ENCODE data around the gene OR2A5. TPM values are rescaled to one million over a fixed set of nuclear protein-coding genes. Genes with fewer than 3 reads are reported as not detected.
"Not testable (repeated sequence)": the region's sequence is repeated elsewhere in the genome, so short reads cannot be mapped to it uniquely, and the experiment has no call there.

The OR2A5 gene
- total and polyA plus RNA-seq, 8 donors, result not detected

- no peak overlapping the region for H3K4me3 ChIP-seq
- H3K36me3 ChIP-seq, result no peaks in the 10 kb centered on the region
- intact Hi-C loops (cut with DNase I; ENCODE audit: low total_unique reads), result no loop called here
- H3K27me3 ChIP-seq, result no peaks in the 10 kb centered on the region
- 46 to 69% (median 60%) methylated on average over 3 of the region's 3 CpGs for WGBS, 5 donors
- TF ChIP-seq EP300 (IDR thresholded peaks at IDR 0.05), result no peak
- no peak for TF ChIP-seq POLR2AphosphoS5 (IDR thresholded peaks at IDR 0.05)
- TF ChIP-seq CTCF (IDR thresholded peaks at IDR 0.05), result no peak
- no peak for TF ChIP-seq POLR2A (IDR thresholded peaks at IDR 0.05)
- no peak overlapping the region for H3K27ac ChIP-seq
- DNase-seq, result no peak
- peaks cover 0 to 10% (median 0%) of the 10 kb centered on the region in 4 donors for H3K4me1 ChIP-seq
- H3K9me3 ChIP-seq, result no peaks in the 10 kb centered on the region
Observed at GRCh38 chr7:144050093-144050492, 1.3 kb downstream of the OR2A5 start.

GRCh38 chr7:144050884-144051283 is 2.1 kb downstream of the OR2A5 start:
- H3K36me3 ChIP-seq; H3K27ac ChIP-seq; DNase-seq; H3K27me3 ChIP-seq; H3K4me3 ChIP-seq; H3K9me3 ChIP-seq; intact Hi-C loops (cut with DNase I; ENCODE audit: low total_unique reads): not testable (repeated sequence)
- WGBS, 5 donors, result 84 to 95% (median 89%) methylated on average over 8 of the region's 8 CpGs
- H3K4me1 ChIP-seq, result peaks cover 0 to 10% (median 0%) of the 10 kb centered on the region in 4 donors

GRCh38 chr7:144057954-144058353 is 9.2 kb downstream of the OR2A5 start:
- H3K4me1 ChIP-seq, result no peaks in the 10 kb centered on the region
- H3K27ac ChIP-seq, result no peak overlapping the region
- H3K4me3 ChIP-seq, result no peak overlapping the region
- TF ChIP-seq CTCF (IDR thresholded peaks at IDR 0.05), result no peak
- TF ChIP-seq POLR2AphosphoS5 (IDR thresholded peaks at IDR 0.05), result no peak
- no peak for TF ChIP-seq POLR2A (IDR thresholded peaks at IDR 0.05)
- no peak for TF ChIP-seq EP300 (IDR thresholded peaks at IDR 0.05)
- no peak for DNase-seq
- peaks cover 0 to 11% (median 2%) of the 10 kb centered on the region in 4 donors for H3K9me3 ChIP-seq
- H3K27me3 ChIP-seq, result no peaks in the 10 kb centered on the region
- 51 to 72% (median 62%) methylated on average over 3 of the region's 3 CpGs for WGBS, 5 donors
- intact Hi-C loops (cut with DNase I; ENCODE audit: low total_unique reads), result no loop called here
- H3K36me3 ChIP-seq, result no peaks in the 10 kb centered on the region

DNA sequence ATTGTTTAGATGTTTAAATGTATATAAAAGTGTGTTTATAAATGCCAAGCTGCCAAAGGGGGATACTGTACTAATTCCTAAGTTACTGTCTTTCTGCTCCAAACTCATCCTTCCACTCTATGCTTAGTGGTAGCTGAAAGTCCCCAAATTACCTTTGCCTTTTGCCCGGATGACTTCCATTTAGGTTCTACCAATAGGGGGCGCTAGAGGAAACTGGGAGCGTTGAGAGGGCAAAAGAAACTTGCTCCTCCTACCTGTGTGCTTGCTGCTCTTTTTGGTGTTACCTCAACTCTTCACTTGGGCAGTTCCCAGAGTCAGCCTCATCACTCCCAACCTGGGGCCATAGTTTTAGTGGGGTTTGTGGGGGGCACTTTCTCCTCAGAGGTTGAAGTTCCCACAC is 15.0 kb downstream of the OR2A5 start:
- WGBS, 5 donors, result 34 to 40% (median 39%) methylated on average over 3 of the region's 3 CpGs
- no peak for DNase-seq
- no peak overlapping the region for H3K27ac ChIP-seq
- H3K36me3 ChIP-seq, result no peaks in the 10 kb centered on the region
- no peaks in the 10 kb centered on the region for H3K4me1 ChIP-seq
- no peak overlapping the region for H3K4me3 ChIP-seq
- H3K27me3 ChIP-seq, result no peaks in the 10 kb centered on the region
- peaks cover 0 to 11% (median 2%) of the 10 kb centered on the region in 4 donors for H3K9me3 ChIP-seq
- no peak for TF ChIP-seq POLR2AphosphoS5 (IDR thresholded peaks at IDR 0.05)
- no peak for TF ChIP-seq CTCF (IDR thresholded peaks at IDR 0.05)
- TF ChIP-seq POLR2A (IDR thresholded peaks at IDR 0.05), result no peak
- TF ChIP-seq EP300 (IDR thresholded peaks at IDR 0.05), result no peak
- intact Hi-C loops (cut with DNase I; ENCODE audit: low total_unique reads), result no loop called here

DNA sequence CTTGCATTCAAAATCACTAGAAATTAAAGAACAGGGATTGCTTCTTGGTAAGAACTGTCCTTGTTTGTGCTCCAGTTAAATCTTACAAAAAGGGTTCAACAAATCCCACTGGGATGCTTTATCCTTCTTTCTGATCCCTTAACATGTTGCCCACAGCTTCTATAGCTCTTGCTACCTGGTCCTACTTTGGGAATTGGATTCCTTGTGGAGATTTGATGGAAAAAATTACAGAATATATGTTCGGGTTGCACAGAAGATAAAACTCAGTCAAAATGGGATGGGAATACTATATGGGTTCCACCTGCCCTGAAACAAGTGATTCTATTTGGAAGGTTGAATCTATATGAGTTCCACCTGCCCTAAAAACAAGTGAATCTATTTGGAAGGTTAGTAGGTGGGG is 20.8 kb downstream of the OR2A5 start, which contains the start of gene OR2A25:
TSS of gene OR2A25 (plus strand) at position 301 of the 400 bp plus-strand sequence. CDS start 4,409 bp downstream, outside the sequence.
- Histone ChIP-seq H3K36me3 (no peaks in the 10 kb centered on the region), H3K4me3 (no peak within 1 kb of the TSS), H3K4me1 (no peaks in the 10 kb centered on the region), H3K27me3 (no peaks in the 10 kb centered on the region), H3K9me3 (no peaks in the 10 kb centered on the region), H3K27ac (no peak within 1 kb of the TSS)
- intact Hi-C loops (cut with DNase I; ENCODE audit: low total_unique reads), result no loop called here
- DNase-seq, result no peak
- TF ChIP-seq EP300 (IDR thresholded peaks at IDR 0.05), result no peak
- TF ChIP-seq CTCF (IDR thresholded peaks at IDR 0.05), result no peak
- no peak for TF ChIP-seq POLR2A (IDR thresholded peaks at IDR 0.05)
- TF ChIP-seq POLR2AphosphoS5 (IDR thresholded peaks at IDR 0.05), result no peak
- 71 to 86% (median 81%) methylated on average over 1 of the region's 1 CpG for WGBS, 5 donors
